GM19467 (cell line): Measurements from ENCODE around the gene ABHD2.
A peak's percentile ranks its signal among the peaks of the same experiment; 100 is the strongest.
"Not testable (repeated sequence)": the region's sequence is repeated elsewhere in the genome, so short reads cannot be mapped to it uniquely, and the experiment has no call there.

ENCODE experiments used
- ATAC-seq: cut with Tn5 transposase; IDR thresholded peaks from one replicate; pipeline ENCODE4 v1.9.1; 2021; ENCODE audit warnings: mild to moderate bottlenecking, moderate library complexity; ENCODE audit not compliant: unreplicated experiment

Gene ABHD2

GRCh38 chr15:89087830-89088604, at the start of gene ABHD2:
Gene ABHD2 (plus strand): TSS chr15:89088456. CDS start chr15:89116328, 27,872 bp downstream.
- peak; percentile 97 for ATAC-seq

DNA sequence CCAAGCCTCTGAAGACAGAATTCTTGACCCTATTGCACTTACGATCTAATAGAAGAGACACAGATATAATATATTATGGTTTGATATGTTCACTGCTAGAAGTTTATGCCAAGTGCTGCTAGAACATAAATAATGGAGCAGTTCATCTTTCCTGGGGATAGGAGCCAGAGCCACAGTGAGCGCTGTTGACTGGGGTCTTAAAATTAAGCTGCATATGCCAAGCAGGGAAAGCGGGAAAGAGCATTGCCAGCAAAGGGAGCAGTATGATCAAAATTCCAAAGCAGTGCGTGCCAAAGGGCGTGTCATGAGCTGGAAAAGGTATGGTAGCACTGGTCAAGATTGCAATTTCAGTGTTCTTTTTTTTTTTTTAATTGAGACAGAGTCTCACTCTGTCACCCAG, 49.1 kb upstream of the ABHD2 start:
- no peak for ATAC-seq

- no peak for ATAC-seq
These were observed 46.7 kb upstream of the ABHD2 start for GRCh38 chr15:89041507-89041906.

- no peak for ATAC-seq
These were observed 45.9 kb upstream of the ABHD2 start for GRCh38 chr15:89042387-89042786.

- ATAC-seq: no peak
These were observed 44.9 kb upstream of the ABHD2 start for GRCh38 chr15:89043031-89044002.

DNA sequence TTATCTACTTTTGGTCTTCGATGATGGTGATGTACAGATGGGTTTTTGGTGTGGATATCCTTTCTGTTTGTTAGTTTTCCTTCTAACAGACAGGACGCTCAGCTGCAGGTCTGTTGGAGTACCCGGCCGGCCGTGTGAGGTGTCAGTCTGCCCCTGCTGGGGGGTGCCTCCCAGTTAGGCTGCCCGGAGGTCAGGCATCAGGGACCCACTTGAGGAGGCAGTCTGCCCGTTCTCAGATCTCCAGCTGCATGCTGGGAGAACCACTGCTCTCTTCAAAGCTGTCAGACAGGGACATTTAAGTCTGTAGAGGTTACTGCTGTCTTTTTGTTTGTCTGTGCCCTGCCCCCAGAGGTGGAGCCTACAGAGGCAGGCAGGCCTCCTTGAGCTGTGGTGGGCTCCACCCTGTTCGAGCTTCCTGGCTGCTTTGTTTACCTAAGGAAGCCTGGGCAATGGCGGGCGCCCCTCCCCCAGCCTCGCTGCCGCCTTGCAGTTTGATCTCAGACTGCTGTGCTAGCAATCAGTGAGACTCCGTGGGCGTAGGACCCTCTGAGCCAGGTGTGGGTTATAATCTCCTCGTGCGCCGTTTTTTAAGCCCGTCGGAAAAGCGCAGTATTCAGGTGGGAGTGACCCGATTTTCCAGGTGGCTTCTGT, 39.1 kb upstream of the ABHD2 start:
- ATAC-seq: not testable (repeated sequence)

GRCh38 chr15:89051875-89052274, 36.4 kb upstream of the ABHD2 start:
- no peak for ATAC-seq

GRCh38 chr15:89052474-89052873, 35.8 kb upstream of the ABHD2 start:
- no peak for ATAC-seq

DNA sequence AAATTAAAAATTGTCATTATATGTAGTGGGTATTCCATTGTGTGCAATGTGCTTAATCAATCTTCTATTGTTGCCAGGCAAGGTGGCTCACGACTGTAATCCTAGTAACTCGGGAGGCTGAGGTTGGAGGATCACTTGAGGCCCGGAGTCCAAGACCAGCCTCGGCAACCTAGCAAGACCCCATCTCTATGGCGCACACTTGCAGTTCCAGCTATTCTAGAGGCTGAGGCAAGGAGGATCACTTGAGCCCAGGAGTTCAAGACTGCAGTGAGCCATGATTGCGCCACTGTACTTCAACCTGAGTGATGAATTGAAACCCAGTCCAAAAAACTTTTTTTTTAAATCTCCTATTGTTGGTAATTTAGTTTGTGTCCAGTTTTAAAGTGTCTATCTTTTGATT, 33.4 kb upstream of the ABHD2 start:
- no peak for ATAC-seq

DNA sequence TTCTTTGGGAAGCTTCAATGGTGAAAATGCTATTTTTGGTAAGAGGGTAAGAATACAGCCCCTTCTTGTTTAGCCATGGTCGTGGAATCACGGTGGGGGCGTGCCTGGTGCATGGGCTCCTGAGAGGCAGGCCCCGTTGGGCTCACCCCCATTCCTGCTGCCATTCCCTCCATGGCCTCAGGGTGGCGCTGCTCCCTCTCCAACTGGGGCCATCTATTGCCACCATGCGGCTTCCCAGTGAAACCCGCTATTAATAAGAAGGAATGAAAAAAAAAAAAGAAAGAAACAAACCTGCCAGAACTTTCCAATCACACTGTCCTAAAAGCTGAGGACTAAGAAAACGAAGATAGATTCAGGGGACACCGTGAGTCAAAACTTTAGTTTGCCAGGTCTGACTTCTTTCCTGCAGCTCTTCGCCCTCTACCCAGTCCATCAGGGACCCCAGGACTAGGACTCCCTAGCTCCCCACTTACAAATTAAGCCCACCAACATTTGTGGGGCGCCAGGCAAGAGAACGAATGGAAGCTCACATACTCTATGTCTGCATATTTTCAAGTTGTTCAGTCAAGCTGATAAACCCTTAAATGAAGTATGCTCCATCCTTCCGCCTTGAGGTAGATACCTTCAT, 30.6 kb upstream of the ABHD2 start:
- peak; percentile 75 for ATAC-seq

DNA sequence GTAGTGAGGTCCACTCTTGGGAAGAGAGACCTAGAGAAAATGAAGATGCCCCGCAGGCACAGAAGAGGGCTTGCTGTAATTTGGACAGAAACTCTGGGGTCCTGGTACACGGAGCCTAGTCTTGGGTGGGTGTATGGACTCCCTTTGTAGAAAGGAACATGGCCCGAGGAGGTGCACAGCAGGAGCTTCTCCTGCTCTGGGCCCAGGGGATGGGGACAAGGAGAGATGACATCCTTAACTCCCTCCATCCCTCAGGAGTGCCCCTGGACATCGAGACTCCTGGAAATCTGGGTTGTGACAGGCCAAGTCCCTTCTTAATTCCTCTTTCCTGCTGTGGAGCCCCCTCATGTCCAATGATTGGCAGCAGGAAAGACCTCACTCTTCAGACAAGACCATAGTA, 29.9 kb upstream of the ABHD2 start:
- ATAC-seq: no peak

DNA sequence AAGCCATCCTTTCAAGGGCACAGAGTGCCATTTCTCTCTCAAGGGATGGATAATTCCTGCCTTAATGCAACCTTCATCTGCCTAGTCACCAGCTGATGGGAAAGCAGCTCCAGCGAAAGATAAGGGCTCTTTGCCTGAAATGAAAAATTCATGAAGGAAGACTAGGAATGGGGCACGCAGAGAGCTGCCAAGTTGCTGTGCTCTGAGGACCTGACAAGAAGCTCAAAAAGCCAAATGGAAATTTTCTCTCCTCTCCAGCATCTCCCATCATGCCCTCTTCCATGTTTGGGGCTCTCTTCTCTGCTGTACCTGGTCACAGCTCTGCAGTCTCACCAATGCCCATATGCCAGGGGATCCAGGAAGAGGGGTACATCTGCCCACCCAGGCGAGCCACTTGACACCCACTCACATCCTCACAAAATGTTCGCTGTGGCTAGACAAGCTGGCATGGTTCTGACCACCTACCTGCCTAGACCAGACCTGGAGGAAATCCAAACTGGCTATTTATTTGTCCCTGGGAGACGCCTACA, 29.3 kb upstream of the ABHD2 start:
- ATAC-seq: no peak

- ATAC-seq: no peak
These were observed 22.0 kb upstream of the ABHD2 start for GRCh38 chr15:89066280-89066679.

DNA sequence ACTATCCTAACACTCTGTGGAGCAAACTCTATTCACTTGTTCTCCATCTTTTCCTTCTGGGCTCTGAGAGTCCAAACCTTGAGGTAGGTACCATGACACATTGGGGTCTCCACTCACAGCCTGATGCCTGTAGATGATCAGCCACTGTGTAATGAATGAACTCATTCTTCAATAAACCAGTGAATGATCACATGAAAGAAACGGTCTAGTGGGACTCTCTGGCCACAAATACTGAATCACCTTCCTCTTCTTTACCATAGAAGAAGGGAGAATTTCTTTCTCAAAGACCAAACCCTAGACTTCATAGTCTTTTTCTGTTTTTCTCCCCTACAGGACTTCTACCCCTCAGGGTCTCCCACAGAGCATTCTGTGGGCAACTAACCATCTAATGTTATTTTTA, 20.5 kb upstream of the ABHD2 start:
- peak; percentile 27 for ATAC-seq

DNA sequence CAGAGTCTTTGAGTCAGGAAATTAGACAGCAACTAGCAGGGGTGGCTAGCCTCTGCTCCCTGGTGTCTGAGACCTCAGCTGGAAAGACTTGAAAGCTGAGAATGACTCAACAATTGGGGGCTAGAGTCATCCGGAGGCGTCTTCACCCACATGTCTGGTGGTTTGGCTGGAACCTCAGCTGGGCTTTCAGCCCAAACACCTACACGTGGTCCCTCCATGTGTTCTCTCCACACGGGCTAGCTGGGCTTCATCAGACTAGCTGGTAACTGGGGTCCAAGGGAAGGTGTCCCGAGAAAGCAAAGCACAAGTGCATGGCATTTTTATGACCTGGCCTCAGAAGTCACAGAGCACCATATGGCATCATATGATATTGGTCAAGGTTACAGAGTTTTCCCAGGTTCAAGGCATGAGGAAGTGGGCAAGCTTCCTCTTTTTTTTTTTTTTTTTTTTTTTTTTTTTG, 19.9 kb upstream of the ABHD2 start:
- peak; percentile 88 for ATAC-seq

- ATAC-seq: no peak
These were observed 17.8 kb upstream of the ABHD2 start for GRCh38 chr15:89070197-89071124.

GRCh38 chr15:89071471-89071870, 16.8 kb upstream of the ABHD2 start:
- ATAC-seq: no peak

DNA sequence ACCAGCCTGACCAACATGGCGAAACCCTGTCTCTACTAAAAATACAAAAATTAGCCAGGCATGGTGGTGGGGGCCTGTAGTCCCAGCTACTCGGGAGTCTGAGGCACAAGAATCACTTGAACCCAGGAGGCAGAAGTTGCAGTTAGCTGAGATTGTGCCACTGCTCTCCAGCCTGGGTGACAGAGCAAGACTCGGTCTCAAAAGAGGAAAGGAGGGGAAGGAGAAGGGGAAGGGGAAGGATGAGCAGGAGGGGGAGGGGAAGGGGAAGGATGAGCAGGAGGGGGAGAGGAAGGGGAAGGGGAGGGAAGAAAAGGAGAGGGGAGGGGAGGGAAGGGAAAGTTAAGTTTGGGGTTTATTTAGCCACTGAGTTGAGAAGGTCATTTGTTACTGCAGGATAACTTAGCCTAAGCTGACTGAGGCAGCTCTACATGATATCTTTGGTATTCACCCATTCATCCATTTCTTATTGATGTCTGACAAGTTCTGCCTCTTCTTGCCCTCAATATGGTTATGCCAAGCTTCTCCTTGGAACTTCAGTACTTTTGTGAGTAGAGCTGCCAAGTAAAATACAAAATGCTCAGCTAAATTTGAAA, 15.9 kb upstream of the ABHD2 start:
- no peak for ATAC-seq

- ATAC-seq: no peak
These were observed 13.7 kb upstream of the ABHD2 start for GRCh38 chr15:89074402-89075012.
